Activated naive CD4-positive, alpha-beta T cell treated with anti-CD3 and anti-CD28 coated beads, Interleukin-2, amount 50 U/mL, for 16 hours (primary cell): ENCODE measurements around the gene MX2.

Experiments
- DNase-seq: peaks from one replicate; pipeline ENCODE4 v3.0.0-alpha.2; 2020

MX2 gene

GRCh38 chr21:41365377-41366107 lies 3.7 kb downstream of the MX2 start:
- no peak for DNase-seq

GRCh38 chr21:41366522-41367151 lies 4.8 kb downstream of the MX2 start:
- DNase-seq: no peak

GRCh38 chr21:41367301-41367944 lies 5.6 kb downstream of the MX2 start:
- no peak for DNase-seq

DNA sequence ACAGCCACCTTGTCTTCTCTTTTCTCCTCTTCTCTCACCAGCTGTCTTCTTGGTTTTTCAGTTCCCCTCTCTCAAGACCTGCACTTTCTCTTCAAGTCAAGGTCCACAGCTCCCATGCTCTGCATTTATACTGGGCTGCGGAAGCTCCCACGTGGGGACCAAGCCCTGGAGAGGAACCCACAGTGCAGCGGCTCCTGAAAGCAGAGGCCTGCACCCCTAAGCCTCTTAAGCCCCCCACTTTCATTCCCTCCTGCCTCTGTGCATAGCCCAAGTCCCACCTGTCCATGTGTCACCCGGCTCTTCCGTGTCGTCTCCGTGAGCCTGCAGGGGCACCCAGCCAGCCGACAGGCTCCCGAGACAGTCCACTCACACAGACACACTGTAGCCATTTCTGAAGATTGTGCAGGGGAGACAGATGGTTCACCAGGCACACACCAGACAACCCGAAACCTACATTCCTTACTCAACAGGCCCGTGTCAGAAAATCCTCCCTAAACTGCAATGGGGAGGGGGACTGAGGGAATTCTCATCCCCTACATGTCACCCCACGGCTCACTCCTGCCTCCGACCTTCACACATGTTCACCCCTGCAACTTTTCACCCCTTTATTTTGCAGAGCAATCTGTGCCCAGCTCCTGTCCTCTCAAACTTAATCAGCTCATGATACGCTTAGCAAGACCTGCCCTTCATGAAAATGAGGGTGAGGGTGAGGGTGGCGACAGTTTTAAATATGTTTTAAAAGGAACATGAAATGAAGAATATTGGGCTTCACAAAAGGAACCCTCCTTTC lies 6.3 kb downstream of the MX2 start:
- DNase-seq: no peak

- no peak for DNase-seq
Observed at GRCh38 chr21:41368735-41369104, 6.9 kb downstream of the MX2 start.

- DNase-seq: peak; percentile 38
Observed at GRCh38 chr21:41369105-41369919, 7.5 kb downstream of the MX2 start.

DNA sequence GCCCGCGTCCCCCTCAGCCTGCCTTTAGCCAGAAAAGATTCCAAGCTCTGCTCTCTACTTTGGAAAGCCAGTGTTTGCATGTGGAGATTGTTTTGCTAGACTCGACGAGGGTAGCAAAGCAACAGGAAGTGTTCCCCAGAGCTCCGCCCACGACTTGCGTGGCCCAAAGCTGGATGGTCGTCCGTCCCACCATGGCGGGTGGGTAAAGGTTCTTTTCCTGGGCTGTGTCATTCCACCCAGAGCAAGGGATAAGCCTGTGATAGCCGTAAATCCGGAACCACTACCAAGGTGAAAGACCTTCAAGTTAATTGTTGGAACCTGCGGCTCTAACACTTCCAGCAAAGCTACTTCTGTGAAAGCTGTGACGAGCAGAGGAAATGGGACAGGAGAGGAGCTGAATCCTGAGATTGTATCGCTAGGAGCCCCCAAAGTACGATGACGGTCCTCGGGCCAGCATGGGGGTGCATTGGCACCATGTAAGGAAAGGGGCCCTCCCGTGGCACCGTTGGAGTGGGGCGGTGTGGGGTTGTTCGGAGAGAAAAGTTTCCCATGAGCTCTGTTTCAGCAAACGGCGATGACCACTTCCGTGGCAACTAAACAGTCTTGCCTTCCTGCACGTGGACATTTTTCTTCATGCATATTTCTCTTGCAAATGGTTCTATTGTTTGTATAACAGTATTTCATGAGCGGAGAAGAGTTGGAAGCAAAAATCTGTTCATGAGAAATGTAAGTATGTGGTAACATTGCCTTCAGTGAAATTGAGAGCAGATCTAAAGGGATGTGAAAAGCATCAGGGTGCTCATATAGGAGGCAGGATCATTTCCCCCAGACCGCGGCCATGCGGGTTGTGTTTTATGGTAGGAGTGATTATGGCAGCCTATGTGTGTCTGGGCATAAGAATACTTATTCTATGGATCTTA lies 8.4 kb downstream of the MX2 start:
- DNase-seq: peak; percentile 43

GRCh38 chr21:41370840-41371684 lies 9.2 kb downstream of the MX2 start:
- no peak for DNase-seq

GRCh38 chr21:41371685-41372030 lies 9.8 kb downstream of the MX2 start:
- no peak for DNase-seq

DNA sequence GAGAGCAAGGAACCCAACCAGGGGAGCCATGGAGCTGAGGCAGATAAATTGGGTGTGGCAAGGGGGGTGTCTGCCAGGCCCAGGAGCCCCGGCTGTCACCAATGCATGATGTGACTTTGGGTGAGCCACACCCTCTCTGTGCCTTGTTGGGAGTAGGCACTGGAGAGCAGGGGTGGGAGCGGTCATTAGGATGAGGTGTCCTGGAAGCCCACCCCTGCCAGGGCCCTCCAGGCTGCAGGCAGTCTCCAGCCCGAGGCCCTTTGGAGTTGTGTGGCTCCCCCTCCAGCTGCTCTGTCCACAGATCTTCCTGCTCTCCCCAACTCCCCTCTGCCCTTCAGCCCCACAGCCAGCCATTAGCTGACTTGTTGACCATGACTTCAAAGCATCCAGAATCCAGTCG lies 11.4 kb downstream of the MX2 start:
- DNase-seq: no peak

DNA sequence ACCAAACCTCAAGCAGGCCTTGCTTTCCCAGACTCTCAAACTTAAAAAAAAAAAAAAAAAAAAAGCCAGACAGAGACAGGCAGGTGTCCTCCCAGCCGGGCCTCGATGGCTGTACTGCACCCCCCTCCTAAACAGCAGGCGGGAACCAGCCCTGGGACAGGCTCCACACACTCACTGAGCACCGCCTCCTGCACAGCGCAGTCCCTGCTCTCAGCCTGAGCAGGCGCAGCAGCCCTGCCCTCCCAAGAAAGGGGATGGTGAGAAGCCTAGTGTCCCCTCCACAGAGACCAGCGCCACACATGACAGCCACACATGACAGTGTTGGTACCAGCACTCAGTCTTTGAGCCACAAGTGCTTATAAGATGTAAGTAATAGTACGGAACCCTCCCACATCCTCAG lies 11.9 kb downstream of the MX2 start:
- no peak for DNase-seq

DNA sequence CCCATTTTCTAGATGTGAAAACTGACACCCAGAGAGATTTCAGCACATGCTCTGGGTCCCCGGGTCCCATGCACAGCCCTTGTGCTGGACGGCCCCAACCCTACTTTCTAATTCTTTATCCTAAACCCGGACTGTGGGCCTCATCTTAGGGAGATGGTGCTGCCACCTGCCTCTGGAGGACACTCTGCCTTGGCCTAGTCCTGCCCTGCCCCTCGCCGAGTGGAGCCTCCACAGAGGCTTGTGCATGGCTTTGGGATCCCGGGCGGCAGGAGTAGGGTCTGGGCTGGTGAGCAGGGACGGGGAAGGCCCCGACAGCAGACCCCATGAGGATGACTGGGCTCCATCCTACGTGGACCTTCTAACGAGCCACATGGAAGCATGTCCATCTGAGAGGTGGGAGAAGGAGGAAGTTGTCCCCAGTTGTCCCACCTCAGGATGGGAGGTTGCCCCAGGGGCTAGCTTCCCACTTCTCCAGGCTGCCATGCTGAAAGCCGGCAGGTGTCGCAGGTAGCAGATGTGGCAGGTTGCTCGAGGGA lies 12.4 kb downstream of the MX2 start:
- DNase-seq: no peak

GRCh38 chr21:41374867-41375533 lies 13.2 kb downstream of the MX2 start:
- DNase-seq: no peak

DNA sequence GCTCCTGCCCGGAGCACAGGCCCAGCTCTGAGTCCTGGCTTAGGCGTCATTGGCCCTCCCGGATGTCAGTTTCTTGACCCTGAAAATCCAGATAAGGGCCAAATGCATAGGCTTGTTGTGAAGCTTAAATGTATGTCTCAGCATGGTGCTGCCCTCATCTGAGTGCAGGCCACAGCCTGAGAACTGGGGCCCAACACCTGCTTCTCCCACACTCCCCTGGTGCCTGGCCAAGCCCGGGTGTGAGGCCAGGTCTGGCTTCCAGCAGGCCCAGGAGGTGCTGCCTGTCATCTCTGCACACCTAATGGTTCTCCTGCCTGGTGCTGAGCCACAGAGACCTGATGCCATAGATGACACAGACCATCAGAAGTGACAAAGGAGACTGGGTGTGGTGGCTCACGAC lies 14.0 kb downstream of the MX2 start:
- DNase-seq: no peak

DNA sequence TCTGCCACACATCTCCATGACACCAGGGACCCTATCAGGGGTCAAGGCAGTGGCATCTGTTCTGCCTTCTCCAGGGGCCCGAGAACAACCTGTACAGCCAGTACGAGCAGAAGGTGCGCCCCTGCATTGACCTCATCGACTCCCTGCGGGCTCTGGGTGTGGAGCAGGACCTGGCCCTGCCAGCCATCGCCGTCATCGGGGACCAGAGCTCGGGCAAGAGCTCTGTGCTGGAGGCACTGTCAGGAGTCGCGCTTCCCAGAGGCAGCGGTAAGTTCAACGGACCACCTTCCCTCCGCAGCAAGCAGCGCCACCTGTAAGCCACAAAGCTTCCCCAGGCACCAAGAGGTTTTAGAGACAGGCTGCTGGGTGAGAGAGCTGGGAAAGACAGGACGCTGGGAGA lies 15.9 kb downstream of the MX2 start:
- no peak for DNase-seq

DNA sequence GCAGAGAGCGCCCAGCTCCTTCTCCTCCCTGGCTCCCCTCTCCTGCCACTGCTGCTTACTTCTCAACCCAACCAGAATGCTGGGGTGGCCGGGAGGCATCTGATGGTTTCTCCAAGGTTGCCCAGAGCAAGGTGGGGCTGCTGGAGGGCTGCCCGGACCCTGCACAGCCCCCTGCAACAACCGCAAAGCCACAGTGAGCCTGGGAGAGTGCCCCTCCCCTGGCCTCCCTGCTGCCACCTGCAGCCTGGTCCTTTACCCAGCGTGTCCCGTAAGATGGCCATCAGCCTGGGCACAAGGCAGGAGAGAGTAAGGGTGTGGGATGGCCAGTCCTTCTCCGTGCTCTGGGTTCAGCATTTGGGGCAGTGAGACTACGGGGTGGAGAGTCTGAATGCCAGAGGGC lies 17.0 kb downstream of the MX2 start:
- DNase-seq: no peak

DNA sequence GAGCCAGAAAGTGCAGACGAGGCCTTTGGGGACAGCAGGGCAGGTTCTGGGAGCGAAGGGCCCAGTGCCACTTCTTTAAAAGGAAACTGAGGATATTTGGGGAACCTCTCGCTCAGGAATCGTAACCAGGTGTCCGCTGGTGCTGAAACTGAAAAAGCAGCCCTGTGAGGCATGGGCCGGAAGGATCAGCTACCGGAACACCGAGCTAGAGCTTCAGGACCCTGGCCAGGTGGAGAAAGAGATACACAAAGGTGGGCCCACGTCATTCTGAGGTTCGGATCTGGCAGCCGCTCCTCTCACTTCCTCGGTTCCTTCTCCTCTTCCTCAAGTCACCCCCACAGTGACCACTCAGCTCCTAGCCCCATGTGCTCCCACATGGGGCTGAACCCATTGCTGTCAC lies 18.1 kb downstream of the MX2 start:
- no peak for DNase-seq

- no peak for DNase-seq
Observed at GRCh38 chr21:41381731-41382130, 19.9 kb downstream of the MX2 start.

GRCh38 chr21:41387042-41387819 lies 25.4 kb downstream of the MX2 start:
- no peak for DNase-seq
